ENCODE data around the gene PPP2R2C.

DNA sequence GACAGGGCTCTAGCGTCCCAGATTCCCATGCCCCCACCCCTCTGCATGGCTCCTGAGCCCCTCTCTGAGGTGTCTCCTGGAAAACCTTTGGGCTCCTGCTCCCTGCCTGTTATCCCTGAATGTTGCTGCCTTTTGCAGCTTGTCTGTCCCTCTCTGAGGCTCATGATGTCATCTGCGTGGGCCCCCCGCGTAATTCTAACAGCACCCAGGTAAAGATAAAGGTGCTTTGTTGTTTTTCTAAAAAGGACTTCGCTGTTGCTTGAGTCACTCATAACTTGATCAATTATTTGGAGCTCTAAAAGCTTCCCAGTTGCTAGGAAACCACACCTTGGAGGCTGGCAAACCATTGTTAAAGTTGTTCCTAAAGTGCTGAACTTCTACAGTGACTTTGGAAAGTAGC, 166.1 kb downstream of the PPP2R2C start:
- no peak for TF ChIP-seq EZH2 (IDR thresholded peaks at IDR 0.05; ENCODE audit: low read length, unreplicated experiment)
- TF ChIP-seq, protein P1, sequence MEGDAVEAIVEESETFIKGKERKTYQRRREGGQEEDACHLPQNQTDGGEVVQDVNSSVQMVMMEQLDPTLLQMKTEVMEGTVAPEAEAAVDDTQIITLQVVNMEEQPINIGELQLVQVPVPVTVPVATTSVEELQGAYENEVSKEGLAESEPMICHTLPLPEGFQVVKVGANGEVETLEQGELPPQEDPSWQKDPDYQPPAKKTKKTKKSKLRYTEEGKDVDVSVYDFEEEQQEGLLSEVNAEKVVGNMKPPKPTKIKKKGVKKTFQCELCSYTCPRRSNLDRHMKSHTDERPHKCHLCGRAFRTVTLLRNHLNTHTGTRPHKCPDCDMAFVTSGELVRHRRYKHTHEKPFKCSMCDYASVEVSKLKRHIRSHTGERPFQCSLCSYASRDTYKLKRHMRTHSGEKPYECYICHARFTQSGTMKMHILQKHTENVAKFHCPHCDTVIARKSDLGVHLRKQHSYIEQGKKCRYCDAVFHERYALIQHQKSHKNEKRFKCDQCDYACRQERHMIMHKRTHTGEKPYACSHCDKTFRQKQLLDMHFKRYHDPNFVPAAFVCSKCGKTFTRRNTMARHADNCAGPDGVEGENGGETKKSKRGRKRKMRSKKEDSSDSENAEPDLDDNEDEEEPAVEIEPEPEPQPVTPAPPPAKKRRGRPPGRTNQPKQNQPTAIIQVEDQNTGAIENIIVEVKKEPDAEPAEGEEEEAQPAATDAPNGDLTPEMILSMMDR (conservative IDR thresholded peaks at IDR 0.05; ENCODE audit: low read depth, low read length), result no peak

Data from PC-3 (cell line).